Left forelimb (tissue), 1 donor: ENCODE measurements around the gene C10orf67.
"Not testable (repeated sequence)": the region's sequence is repeated elsewhere in the genome, so short reads cannot be mapped to it uniquely, and the experiment has no call there.

Experiments used
- DNase-seq: peaks from one replicate; pipeline ENCODE4 v3.0.0-alpha.2; 2018; ENCODE audit warnings: low spot score

Gene C10orf67

DNA sequence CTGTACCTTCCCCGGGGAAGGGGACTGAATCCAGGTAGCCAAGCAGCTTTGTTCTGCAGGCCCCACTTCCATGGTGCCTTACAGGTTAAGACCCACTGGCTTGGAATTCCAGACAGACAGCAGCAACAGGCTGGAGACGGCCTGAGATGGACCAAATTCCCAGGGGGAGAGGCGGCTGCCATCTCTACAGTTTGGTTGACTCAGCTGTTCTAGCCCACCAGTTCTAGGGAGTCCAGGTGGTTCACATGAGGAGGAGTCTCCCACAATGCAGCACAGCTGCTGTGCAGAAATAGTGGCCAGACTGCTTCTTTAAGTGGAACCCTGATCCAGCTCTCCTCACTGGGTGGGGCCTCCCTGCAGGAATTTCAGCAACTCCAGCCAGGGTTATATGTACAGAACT lies 74.1 kb downstream of the C10orf67 start:
- DNase-seq: no peak

DNA sequence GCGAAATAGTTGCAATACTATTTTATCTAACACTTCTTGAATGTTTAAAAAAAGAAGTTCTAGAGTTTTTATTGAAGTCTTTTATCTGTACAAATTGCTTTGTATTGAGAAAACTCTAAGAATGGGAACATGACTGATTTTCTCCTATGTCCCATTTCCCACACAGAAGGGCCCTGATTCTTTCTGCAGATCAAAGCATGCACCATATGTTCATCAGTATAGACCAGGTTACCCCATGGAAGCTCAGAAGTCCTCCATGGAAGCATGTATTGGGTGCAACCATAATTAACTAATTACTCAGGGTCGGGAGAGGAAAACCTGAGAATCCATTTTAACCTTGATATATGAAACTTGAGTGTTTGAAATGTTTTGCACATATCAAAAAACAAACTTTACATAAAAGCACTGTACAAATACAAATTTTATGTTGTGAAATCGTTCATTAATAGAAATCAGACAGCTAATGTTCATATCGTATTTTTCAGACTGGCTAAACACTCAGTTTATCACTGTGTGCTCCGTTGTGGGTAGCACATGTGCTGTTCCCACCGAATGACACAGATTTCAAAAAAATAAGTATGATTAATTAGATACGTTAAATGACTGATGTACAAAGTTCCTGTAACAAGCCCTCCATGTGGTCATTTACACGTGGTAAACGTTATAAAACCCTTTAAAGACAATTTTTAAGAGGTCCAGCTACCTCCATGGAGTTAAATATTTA lies 81.0 kb downstream of the C10orf67 start:
- no peak for DNase-seq

DNA sequence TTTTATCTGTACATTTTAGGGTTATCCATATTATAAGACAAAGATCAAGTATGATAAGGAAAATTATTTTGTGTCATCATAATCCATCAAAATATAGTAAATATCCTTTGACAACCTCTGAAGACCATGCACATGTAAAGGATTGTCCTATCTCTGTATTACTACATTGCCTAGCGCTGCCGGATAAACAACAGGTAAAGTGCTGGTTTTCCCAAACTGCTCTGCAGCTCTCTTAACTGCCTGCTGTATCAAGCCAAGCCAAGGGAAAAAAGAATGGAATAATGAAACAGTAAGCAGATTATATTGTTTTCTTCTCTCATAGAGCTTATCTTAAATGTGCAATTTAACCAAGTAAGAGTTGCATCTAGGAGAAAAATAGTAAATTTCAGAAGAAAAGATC lies 81.7 kb downstream of the C10orf67 start:
- DNase-seq: no peak

DNA sequence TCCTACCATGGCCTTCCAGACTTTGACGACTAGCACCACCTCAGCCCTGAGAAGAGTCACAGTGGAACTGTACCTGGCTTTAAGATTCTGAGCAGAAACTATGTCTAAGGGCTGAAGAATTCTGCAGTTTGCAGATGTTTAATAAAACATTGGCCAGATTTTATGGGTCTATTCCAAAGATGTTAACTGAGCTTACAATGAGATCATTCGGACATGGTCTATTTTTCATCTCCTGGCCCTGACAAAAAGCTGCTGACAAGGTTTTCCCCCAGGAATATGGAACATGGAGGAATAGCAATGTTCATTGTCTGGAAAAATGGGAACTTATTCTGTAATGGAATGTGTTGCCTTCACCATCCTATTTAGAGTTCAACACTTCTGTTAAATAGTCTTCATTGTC lies 86.1 kb downstream of the C10orf67 start:
- no peak for DNase-seq

DNA sequence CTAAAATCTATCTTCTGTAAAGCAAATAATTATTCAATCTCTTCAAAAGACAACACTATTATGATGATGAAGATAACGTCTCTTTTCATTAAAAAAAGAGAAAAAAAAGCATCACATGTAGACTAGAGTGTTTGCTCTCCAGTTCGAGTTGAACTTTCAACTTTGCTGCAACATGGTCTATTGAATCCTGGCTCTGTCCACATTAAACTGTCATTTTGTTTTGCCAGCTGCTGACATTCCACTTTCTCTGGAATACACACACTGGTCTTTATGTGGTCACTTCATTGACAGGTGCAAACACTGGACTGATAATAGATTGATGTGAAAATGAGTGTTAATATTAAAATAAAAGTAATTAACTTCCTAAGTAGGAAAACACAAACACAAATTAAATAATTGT lies 90.8 kb downstream of the C10orf67 start:
- DNase-seq: no peak

DNA sequence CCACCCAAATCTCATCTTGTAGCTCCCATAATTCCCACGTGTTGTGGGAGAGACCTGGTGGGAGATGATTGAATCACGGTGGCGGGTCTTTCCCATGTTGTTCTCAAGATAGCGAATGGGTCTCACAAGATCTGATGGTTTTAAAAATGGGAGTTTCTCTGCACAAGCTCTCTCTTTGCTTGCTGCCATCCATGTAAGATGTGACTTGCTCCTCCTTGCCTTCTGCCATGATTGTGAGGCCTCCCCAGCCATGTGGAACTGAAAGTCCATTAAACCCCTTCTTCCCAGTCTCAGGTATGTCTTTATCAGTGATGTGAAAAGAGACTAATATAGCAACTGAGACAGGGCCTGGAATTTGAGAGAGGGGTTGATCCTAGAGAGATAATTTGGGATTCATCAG lies 91.7 kb downstream of the C10orf67 start:
- not testable (repeated sequence) for DNase-seq

DNA sequence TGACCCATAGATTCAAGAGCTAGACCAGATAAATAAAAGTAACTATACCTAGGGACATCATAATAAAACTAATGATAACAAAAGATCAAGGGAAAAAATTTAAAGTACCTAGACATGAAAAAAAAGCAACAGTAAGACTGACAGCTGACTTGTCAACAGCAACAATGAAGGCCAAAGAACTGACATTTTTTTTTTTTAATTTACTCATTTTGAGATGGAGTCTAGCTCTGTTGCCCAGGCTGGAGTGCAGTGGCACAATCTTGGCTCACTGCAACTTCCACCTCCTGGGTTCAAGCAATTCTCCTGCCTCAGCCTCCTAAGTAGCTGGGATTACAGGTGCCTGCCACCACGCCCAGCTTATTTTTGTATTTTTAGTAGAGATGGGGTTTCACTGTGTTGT lies 102.8 kb downstream of the C10orf67 start:
- not testable (repeated sequence) for DNase-seq

DNA sequence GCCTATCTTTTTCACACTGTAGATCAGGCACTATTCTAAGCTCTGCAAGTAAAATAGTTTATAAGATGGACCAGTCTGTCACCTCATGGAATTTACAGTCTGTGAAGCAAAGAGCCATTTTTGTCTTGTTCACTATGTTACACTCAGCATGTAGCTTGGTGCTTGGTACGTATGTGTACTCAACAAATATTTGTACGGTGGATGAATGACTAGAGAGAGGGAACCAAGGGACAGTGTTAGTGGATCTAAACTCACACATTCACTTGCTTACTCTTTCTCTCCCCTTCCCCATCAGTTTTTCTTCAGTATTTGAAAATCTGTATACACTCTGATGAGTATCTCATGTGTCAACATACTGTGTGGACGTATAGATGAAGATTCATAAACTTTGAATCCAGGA lies 106.6 kb downstream of the C10orf67 start:
- DNase-seq: no peak

DNA sequence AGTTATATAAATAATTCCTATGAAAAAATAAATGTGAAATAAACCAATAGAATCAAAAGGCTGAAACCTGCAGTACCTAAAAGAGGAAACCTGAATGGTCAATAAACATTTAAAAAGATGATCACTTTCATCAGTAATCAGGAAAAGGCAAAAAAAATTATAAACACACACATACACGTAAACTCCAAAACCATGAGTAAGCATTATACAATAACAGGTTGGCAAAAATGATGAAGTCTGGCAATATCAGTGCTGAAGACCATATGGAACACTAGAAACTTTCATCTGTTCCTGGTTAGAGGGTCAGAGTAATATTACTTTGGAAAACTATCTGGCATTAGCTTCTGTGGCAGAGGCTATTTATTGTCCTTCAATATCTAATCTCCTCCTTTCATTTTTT lies 114.0 kb downstream of the C10orf67 start:
- DNase-seq: no peak

DNA sequence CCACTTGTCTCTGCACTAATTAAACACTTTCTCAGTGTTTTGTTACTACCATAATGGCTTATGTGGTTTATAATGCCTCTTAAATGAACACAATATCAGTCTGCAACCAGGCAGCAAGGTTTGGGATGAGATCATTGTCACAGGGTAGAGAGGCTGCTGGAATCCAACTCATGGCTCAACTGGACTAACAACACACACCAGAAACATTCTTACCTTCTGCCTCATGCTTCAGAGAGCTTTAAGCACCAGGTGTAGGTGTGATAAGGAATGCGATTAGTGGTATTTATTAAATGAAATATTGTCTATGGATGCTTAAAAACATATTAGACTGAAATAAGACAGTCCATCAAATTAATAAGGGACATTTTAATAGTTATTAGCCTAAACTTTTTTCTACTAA lies 127.1 kb downstream of the C10orf67 start:
- no peak for DNase-seq

DNA sequence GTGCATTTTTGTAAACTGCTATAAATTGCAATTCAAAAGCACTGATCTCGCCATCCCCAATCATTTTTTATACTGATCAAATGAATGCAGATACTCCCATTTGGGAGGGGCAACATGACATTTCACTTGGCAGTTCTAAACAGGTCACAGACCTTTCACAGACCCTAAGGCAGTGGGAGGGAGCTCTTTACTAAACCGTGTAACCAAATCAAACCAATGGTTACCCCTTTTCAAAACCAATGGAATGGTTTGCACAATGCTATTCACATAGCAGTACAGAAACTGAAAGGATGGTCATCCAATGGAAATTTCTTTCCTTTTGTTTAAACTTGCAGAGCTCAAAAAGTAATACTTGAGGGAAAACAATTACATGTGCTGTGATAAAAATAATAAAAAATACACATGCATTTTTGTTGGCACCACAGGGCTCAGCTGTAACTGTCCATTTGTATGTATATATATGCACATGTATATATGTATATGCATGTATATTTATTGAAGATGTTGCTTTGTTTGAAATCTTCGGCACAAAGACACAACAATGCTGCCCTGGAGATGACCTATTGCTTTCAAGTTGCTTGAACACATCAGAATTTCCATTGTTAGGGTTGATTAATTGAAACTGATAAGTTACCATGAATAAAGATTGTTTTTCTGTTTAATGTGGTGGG lies 138.5 kb downstream of the C10orf67 start:
- DNase-seq: no peak

DNA sequence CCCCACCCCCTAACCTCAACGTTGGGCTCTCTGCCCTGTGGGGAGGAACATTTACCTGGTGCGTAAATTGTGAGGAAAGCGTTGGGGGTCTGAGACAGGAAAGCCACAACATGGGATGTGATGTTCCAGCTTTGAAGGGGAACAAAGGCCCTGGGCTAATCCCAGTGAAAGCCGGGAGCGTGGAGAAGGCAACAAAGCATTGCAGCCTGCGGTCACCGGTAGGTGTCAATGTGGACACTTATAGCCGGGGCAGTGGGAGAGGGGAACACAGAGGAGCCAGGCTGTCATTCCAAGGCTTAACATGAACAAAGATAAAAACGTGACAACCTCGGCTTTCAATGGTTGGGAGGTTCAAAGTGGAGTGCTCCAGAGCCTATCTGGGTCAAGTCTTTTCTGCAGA lies 139.8 kb downstream of the C10orf67 start:
- no peak for DNase-seq

DNA sequence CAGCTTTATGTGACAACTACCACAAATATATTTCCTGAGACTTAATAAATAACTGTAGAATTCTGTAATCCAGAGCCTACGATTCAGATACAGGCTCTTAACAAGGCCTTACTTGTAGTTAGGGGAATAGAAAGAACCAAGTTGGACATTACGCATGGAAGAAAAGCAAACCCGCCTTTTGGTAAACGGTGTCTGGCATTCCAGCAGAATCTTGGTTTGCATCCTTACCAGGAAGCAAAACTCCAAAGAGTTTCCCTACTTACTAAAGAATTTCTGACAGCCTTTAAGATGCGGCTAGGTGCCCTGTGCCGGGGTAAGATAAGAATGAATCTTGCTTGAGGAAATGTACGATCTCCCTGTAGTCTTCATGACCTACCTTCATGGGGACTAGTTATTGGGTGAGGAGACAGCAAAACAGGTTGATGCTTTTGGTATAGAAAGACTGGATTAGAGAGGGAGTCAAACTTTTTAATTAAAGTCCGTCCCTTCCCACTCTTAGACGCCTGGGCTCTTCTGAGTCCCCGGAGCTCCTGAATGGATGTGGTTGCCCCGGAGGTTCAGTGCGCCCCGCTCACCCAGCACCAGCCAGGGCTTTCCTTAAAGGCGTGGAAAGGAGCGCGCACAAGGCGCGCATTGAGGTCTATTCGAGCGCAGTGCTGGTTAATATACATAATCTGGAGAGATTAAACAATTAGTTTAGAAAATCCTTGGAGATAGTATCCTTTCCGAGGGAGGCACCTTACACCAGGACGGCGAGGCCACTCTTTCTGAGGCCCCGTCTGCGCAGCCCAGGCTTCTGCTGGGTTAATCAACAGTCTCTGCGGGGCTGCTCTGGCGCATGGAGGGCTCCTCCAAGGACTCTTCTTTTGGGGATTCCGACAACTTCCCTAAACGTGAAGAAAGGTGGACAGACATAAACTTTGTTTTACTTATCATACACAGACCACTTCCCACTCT lies 140.9 kb downstream of the C10orf67 start:
- no peak for DNase-seq

DNA sequence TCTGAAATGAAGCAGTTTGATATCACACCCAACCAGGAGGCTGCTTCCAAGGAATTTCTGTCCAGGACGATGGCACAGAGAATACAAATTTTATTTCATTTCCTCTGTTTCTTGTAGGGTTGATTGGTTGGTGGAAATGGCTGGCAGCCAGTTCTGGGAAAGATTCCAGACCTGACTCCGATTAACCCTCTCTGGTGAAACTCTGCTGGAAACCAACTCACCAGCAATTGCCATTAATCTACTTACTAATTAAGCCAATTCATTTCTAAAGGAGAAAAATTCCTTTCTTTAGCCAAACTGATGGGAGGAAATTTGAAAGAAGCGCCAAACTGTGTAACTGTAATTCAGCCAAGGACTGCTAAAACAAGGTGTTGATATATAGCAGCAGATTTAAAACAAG lies 141.8 kb downstream of the C10orf67 start:
- DNase-seq: no peak

DNA sequence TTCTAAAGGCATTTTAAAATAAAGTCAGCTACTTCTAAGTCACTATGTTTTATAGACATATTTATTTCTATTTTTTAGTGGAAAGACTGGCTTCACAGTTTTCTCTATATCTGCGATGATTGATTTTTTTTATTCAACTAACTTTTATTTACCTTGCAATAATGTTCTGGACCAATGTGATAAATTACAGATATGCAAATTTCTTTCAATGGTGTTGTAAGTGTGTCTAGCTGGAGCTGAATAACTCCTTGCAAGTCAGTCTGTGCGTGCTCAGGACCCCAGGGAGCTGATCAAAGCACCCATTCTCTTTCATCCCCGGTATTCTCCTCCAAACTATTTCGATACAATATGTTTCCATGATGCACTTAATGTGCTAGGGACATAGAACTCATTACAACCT lies 142.8 kb downstream of the C10orf67 start:
- no peak for DNase-seq

DNA sequence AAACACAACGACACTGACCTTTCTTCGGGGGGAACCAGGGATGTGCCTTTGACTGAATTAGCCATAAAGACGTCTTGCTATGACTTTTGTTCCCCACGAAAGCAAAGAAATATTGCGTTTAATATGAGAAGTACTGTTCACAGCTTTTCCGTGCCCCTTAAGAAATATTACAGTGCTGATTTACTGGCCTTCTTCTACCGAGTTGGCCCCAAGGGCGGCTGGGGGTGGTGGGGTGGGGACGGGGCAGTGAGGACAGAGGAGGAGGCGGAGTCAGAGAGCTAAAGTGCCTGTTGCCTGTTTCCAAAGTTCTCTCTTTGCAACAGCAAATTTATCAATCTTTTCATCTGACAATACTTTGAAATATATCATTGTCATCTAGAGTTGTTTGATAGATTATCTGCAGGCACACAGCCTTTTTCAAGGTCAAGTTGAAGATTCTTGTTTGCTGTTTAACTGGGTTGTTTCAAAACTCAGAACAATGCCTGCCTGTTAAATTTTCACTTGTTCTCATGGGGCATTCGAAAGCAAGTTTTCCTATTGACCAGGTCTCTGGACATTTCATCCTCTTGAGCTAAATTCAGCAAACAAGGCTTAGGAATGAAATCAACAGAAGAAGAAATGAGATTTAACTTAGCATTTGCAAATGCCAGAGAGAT lies 143.5 kb downstream of the C10orf67 start:
- no peak for DNase-seq

DNA sequence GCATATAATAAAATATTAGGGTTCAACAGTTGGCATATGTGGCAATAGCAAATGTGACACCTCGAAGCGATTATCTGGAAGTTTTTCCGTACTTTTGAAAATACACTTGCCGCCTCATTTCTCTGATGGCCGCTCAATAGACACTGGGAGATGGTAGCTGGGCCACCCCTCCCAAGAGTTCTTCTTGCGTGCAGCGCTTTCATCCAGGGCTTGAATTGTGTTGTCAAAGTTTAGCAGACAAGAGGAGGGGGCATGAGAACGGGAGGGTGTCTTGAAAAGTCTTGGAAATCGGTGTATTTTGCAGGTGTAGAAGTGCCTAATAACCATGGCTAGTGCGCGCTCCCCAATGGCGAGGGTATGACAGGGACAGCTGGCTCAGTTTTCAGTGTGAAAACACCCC lies 144.0 kb downstream of the C10orf67 start:
- no peak for DNase-seq

DNA sequence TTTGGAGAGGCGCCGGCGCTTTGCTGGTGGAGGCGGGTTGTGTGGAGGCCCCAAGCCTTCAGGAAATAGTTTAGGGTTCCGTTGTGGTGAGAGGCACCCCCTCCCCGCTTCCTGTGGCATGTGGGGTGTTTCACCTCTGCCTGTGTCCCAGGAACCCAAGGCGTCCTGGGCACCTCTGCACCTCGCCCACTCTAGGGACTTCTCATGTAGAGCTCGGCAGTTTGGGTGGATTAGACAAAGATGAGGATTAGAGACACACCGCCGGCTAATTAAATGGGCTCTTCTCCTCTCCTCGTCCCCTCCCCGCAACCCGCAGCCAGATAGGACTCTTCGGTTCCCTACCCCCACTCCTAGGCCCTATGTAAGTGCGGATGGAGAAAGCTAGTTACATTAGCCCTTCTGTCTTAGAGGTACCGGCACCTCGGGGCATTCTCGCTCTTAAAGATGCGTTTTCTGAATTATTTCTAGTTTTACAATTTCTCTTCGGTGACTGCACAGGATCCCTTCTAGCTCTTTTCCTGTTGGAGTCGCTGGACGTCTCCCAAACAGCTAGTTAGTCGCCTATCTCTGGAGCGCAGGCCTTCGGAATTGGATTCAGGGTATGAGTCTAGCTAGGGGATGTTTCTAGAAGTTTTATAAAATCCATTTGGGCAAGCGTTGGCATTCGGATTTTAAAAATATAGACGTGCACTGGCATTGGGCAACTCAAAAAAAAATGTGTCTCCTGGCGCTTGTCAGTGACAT lies 144.7 kb downstream of the C10orf67 start:
- no peak for DNase-seq

DNA sequence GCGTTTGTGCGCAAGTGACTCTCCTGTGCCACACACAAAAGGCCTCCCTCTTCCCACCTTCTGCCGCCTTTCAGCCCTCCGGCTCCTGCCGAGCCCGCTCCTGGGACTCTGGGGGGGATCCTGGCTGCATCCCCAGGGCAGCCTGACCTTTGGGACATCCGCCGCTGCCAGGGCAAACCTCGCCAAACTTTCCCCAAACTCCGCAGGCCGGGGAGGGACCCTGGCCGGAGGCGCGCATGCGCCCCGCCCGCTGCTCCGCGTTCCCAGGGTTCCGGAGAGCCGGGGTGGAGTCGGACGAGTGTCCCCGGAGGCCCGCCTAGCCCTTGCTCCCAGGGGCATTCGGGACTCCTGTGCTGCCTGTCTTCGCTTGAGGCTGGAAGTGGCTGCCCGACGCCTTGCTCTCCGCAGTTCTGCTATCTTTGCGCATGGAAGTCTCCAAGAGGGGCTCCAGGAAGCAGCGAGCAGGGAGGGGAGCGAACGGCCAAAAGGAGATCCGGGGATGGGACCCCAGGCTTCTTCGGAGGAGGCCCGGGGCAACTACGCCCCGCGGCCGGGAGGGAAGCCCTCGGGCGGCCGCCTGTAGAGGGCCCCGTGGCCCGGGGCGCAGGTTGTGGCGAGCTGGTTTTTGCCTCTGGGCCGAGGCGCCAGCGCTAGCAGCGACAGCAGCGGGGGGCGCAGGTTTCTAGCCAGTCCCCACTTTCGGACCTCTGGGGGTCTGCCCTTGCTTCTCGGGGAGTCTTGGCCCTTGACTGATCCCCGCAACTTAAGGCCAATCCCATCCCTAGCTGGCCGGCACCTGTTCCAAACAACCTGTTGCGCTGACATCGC lies 145.4 kb downstream of the C10orf67 start:
- DNase-seq: no peak

DNA sequence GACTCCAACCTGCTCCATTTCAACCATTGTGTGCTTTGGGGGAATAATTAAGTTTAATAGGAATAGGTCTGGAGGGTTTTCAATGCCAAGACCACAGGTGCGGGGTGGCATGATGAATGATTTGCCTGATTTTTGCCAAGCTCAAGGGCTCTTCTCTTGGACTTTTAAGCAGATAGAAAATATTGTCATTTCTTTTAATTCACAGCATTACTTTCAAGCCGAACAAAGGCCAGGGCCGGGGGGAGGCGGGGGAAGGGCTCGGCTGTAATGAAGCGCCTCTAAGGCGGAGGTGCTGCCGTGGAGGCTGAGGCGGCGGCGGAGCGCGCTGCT lies 146.0 kb downstream of the C10orf67 start:
- DNase-seq: no peak

DNA sequence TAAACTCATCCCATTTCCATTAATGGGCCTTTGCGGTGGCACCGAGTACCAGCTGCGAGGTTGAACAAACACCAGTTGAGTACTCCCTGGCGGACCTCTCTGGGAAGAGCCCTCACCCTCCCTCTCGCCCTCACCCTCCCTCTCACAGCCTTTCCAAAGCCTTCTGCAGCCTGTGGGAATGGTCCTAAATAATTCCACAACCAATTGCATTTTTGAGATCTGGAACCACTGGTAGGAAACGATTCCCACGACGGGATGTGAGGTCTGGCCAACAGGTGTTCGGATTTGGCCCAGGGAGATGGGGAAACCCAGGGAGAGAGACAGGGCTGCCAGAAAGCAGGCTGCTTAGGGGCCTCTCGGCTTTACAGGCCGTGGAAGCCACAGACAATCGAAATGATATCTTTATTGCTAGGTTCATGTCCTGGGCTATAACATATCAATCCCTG lies 147.2 kb downstream of the C10orf67 start:
- DNase-seq: no peak
